Measurements from ENCODE around the gene PLA2G5.

DNA sequence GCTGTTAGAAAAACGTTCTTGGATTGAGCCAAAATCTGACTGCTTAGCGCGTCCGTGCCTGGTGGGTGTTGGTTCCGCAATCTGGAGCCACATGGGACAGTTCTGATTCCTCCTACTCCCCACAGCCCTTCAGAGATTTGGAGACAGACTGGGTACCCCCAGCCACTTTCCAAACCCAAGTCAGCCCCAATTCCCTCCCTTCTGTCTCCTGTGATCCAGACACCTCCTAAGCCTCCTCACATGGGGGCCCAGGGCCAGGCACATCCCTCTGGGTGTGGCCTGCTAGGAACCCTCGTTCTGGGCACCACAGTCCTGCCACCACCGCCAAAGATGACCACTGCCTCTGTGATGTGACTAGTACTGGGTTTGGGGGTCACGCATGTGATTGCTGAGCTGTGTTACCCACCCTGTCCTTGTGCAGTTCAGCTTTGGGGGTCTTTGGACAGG lies 4.8 kb downstream of the PLA2G5 start:
- TF ChIP-seq, protein P1, sequence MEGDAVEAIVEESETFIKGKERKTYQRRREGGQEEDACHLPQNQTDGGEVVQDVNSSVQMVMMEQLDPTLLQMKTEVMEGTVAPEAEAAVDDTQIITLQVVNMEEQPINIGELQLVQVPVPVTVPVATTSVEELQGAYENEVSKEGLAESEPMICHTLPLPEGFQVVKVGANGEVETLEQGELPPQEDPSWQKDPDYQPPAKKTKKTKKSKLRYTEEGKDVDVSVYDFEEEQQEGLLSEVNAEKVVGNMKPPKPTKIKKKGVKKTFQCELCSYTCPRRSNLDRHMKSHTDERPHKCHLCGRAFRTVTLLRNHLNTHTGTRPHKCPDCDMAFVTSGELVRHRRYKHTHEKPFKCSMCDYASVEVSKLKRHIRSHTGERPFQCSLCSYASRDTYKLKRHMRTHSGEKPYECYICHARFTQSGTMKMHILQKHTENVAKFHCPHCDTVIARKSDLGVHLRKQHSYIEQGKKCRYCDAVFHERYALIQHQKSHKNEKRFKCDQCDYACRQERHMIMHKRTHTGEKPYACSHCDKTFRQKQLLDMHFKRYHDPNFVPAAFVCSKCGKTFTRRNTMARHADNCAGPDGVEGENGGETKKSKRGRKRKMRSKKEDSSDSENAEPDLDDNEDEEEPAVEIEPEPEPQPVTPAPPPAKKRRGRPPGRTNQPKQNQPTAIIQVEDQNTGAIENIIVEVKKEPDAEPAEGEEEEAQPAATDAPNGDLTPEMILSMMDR (IDR thresholded peaks at IDR 0.05) = no peak
- no peak for TF ChIP-seq POLR2A (IDR thresholded peaks at IDR 0.05)
